C4-2B (cell line): ENCODE data around the gene LANCL2.
"Not testable (repeated sequence)": the region's sequence is repeated elsewhere in the genome, so short reads cannot be mapped to it uniquely, and the experiment has no call there.

ENCODE experiments used
- H3K27ac ChIP-seq: fragments of 450-650 bp; 2 replicates; pipeline ENCODE4 v1.5.1; 2017
- ZFX ChIP-seq: fragments of 450-650 bp; IDR thresholded peaks from 2 replicates; pipeline ENCODE4 v1.6.1; 2017
- TF ChIP-seq, protein P1 (sequence below): fragments of 450-650 bp; conservative IDR thresholded peaks from 2 replicates; pipeline ENCODE4 v1.5.1; 2017; ENCODE audit warnings: mild to moderate bottlenecking

The LANCL2 gene

DNA sequence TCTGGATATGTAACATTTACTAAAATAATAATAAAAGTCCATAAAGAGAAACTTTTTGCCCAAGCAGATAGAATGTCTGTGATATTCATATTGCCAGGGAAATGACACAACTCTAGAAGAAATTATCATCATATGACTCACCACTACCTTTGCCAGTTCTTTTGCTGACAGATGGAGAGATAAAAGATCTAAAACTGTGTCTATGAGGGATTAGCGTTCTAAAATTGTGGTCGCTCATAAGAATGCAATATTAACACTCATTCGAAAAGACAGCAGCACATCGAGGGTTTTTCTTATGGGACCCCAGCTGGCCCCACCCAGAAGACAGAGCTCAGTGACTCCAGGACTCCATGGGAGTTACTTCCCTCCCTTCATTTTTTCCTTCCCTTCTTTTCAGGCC is 16.6 kb upstream of the LANCL2 start:
- H3K27ac ChIP-seq: no peak overlapping the region
- TF ChIP-seq, protein P1, sequence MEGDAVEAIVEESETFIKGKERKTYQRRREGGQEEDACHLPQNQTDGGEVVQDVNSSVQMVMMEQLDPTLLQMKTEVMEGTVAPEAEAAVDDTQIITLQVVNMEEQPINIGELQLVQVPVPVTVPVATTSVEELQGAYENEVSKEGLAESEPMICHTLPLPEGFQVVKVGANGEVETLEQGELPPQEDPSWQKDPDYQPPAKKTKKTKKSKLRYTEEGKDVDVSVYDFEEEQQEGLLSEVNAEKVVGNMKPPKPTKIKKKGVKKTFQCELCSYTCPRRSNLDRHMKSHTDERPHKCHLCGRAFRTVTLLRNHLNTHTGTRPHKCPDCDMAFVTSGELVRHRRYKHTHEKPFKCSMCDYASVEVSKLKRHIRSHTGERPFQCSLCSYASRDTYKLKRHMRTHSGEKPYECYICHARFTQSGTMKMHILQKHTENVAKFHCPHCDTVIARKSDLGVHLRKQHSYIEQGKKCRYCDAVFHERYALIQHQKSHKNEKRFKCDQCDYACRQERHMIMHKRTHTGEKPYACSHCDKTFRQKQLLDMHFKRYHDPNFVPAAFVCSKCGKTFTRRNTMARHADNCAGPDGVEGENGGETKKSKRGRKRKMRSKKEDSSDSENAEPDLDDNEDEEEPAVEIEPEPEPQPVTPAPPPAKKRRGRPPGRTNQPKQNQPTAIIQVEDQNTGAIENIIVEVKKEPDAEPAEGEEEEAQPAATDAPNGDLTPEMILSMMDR: no peak
- TF ChIP-seq ZFX: no peak

GRCh38 chr7:55349121-55349520 is 16.0 kb upstream of the LANCL2 start:
- TF ChIP-seq, protein P1: no peak
- TF ChIP-seq ZFX: no peak
- H3K27ac ChIP-seq: no peak overlapping the region

GRCh38 chr7:55350281-55350680 is 14.9 kb upstream of the LANCL2 start:
- H3K27ac ChIP-seq: no peak overlapping the region
- TF ChIP-seq ZFX: no peak
- TF ChIP-seq, protein P1: no peak

- H3K27ac ChIP-seq: no peak overlapping the region; the same call in 1 of the 2 replicates
- no peak for TF ChIP-seq ZFX
- TF ChIP-seq, protein P1: no peak
Observed at GRCh38 chr7:55351263-55351662, 13.9 kb upstream of the LANCL2 start.

- not testable (repeated sequence) for H3K27ac ChIP-seq
Observed at GRCh38 chr7:55352947-55353273, 12.2 kb upstream of the LANCL2 start.

DNA sequence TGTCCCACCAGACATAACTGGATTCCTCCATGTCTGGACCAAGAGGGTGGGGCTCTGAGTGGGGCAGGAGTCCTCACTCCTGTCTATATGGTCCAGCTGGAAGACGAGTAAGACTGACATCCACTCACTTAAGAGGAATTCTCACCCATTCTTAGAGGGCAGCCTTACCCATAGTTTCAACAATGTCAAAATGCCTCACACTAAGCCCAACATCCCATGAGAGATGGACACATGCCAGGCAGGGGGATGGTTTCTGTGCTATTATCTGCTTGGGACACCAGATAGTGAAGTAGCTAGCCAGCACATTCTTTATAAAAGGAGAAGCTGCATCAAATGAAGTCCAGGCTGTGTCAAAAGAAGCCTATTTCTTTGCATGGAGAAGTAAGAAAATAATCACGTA is 4.7 kb upstream of the LANCL2 start:
- TF ChIP-seq ZFX: no peak
- H3K27ac ChIP-seq: no peak overlapping the region

DNA sequence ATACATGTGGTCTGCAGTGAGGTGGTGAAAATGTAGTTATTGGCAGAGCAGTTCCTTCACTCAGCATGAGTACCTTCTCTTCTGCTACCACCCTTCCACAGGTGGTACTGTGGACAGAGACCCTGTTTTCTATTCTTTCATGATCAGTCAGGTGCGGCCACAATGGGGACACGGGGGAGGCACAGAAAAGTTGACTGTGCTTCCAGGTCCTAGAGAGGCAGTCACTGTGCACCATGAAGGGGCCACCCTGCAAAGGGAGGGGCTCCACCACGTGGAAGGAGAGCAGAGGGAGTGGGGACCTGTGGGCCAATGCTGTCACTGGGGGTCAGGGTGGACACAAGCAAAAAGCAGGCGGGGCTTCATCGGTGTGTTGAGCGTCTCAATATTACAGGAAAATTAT is 3.6 kb upstream of the LANCL2 start:
- no peak overlapping the region for H3K27ac ChIP-seq

DNA sequence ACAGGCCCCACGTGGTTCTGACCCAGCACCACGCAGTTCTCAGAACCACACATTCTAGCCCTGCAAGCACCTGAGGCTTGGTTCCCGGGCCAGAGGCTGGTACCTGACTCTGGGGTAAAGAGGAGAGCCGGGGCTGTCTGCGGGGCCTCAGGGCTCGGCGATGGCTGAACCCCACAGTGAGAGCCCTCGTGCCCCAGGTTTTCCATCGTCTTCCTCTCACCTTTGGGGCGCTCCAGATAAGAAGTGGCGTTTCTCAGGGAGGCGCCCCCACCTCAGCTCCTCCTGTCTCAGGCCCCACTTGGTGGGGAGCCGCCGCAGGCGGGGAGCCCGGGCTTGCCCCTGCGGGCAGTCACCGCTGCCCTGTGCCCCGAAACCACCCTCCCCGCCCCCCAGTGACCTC is 2.2 kb upstream of the LANCL2 start:
- no peak overlapping the region for H3K27ac ChIP-seq
- no peak for TF ChIP-seq ZFX
- TF ChIP-seq, protein P1: no peak

More for the DNA sequence above, 3.6 kb upstream of the LANCL2 start:
- TF ChIP-seq, protein P1: no peak
- no peak for TF ChIP-seq ZFX
